Measurements from ENCODE around the gene IL17A.
"Not testable (repeated sequence)": the region's sequence is repeated elsewhere in the genome, so short reads cannot be mapped to it uniquely, and the experiment has no call there.

IL17A gene

GRCh38 chr6:52195886-52196285, 9.7 kb downstream of the IL17A start:
- H3K18ac ChIP-seq (ENCODE audit: low read length): no peak overlapping the region
- no peak overlapping the region for H4K8ac ChIP-seq (ENCODE audit: low read depth, low read length)
- no peak overlapping the region for H3K56ac ChIP-seq (ENCODE audit: low read length)
- no peak overlapping the region for H4K5ac ChIP-seq (ENCODE audit: low read length)
- WGBS (ENCODE audit: extremely low coverage, insufficient coverage, low lambda C conversion rate): 100% methylated on average over 1 of the region's 2 CpGs
- no peak overlapping the region for H2BK5ac ChIP-seq (ENCODE audit: low read length)
- no peak overlapping the region for H3K27ac ChIP-seq (ENCODE audit: low read depth, low read length)
- H3K9ac ChIP-seq (ENCODE audit: low read length): no peak overlapping the region
- H3K27me3 ChIP-seq (ENCODE audit: insufficient read depth, low read length, poor library complexity): no peaks in the 10 kb centered on the region
- no peak overlapping the region for H3K4ac ChIP-seq (ENCODE audit: low read depth, low read length)
- H3K23ac ChIP-seq (ENCODE audit: low read length): no peak overlapping the region
- H3K4me2 ChIP-seq (ENCODE audit: low read length): no peak overlapping the region
- no peak overlapping the region for H2BK15ac ChIP-seq (replicated peaks; ENCODE audit: low read depth)
- no peak overlapping the region for H2BK120ac ChIP-seq (ENCODE audit: low read depth, low read length)
- no peak for DNase-seq
- H3K4me3 ChIP-seq (ENCODE audit: low read length): no peak overlapping the region
- H3K79me2 ChIP-seq (ENCODE audit: control insufficient read depth, insufficient read depth, low read length): no peaks in the 10 kb centered on the region
- H2AK5ac ChIP-seq (ENCODE audit: low read length): no peak overlapping the region
- H3K36me3 ChIP-seq (ENCODE audit: control insufficient read depth, insufficient read depth, low read length): no peaks in the 10 kb centered on the region
- H3K4me1 ChIP-seq (ENCODE audit: control insufficient read depth, low read depth, low read length): no peaks in the 10 kb centered on the region
- H3K79me1 ChIP-seq (ENCODE audit: low read length): no peaks in the 10 kb centered on the region

GRCh38 chr6:52200088-52200487, 13.9 kb downstream of the IL17A start:
- H3K4me3 ChIP-seq (ENCODE audit: low read length); H2BK15ac ChIP-seq (replicated peaks; ENCODE audit: low read depth); H3K36me3 ChIP-seq (ENCODE audit: control insufficient read depth, insufficient read depth, low read length); H3K79me1 ChIP-seq (ENCODE audit: low read length); H4K8ac ChIP-seq (ENCODE audit: low read depth, low read length); H3K27ac ChIP-seq (ENCODE audit: low read depth, low read length); H3K9ac ChIP-seq (ENCODE audit: low read length); H2BK5ac ChIP-seq (ENCODE audit: low read length); H3K23ac ChIP-seq (ENCODE audit: low read length); H3K4me1 ChIP-seq (ENCODE audit: control insufficient read depth, low read depth, low read length); H2BK120ac ChIP-seq (ENCODE audit: low read depth, low read length); H3K27me3 ChIP-seq (ENCODE audit: insufficient read depth, low read length, poor library complexity); H3K56ac ChIP-seq (ENCODE audit: low read length); H3K4ac ChIP-seq (ENCODE audit: low read depth, low read length); H3K79me2 ChIP-seq (ENCODE audit: control insufficient read depth, insufficient read depth, low read length); H2AK5ac ChIP-seq (ENCODE audit: low read length); H4K5ac ChIP-seq (ENCODE audit: low read length); H3K18ac ChIP-seq (ENCODE audit: low read length); H3K4me2 ChIP-seq (ENCODE audit: low read length): not testable (repeated sequence)
- peak; percentile 33 for DNase-seq
- WGBS (ENCODE audit: extremely low coverage, insufficient coverage, low lambda C conversion rate): no CpG with 5 or more reads among the region's 5 CpGs

- no peaks in the 10 kb centered on the region for H3K79me1 ChIP-seq (ENCODE audit: low read length)
- H3K23ac ChIP-seq (ENCODE audit: low read length): no peak overlapping the region
- H3K79me2 ChIP-seq (ENCODE audit: control insufficient read depth, insufficient read depth, low read length): no peaks in the 10 kb centered on the region
- no peak overlapping the region for H3K56ac ChIP-seq (ENCODE audit: low read length)
- no peak overlapping the region for H2AK5ac ChIP-seq (ENCODE audit: low read length)
- no peak overlapping the region for H3K4me2 ChIP-seq (ENCODE audit: low read length)
- no peak for DNase-seq
- no peak overlapping the region for H2BK120ac ChIP-seq (ENCODE audit: low read depth, low read length)
- H4K5ac ChIP-seq (ENCODE audit: low read length): no peak overlapping the region
- H3K4me3 ChIP-seq (ENCODE audit: low read length): no peak overlapping the region
- no peak overlapping the region for H3K9ac ChIP-seq (ENCODE audit: low read length)
- H4K8ac ChIP-seq (ENCODE audit: low read depth, low read length): no peak overlapping the region
- H3K18ac ChIP-seq (ENCODE audit: low read length): no peak overlapping the region
- no peak overlapping the region for H2BK15ac ChIP-seq (replicated peaks; ENCODE audit: low read depth)
- no peak overlapping the region for H2BK5ac ChIP-seq (ENCODE audit: low read length)
- H3K4ac ChIP-seq (ENCODE audit: low read depth, low read length): no peak overlapping the region
- H3K4me1 ChIP-seq (ENCODE audit: control insufficient read depth, low read depth, low read length): no peaks in the 10 kb centered on the region
- H3K27me3 ChIP-seq (ENCODE audit: insufficient read depth, low read length, poor library complexity): no peaks in the 10 kb centered on the region
- no peak overlapping the region for H3K27ac ChIP-seq (ENCODE audit: low read depth, low read length)
- no CpG with 5 or more reads among the region's 1 CpG for WGBS (ENCODE audit: extremely low coverage, insufficient coverage, low lambda C conversion rate)
- H3K36me3 ChIP-seq (ENCODE audit: control insufficient read depth, insufficient read depth, low read length): no peaks in the 10 kb centered on the region
These were observed 14.9 kb downstream of the IL17A start for GRCh38 chr6:52201046-52201445.

- DNase-seq: no peak
- Histone ChIP-seq H3K4me2 (ENCODE audit: low read length) (no peak overlapping the region), H3K79me2 (ENCODE audit: control insufficient read depth, insufficient read depth, low read length) (no peaks in the 10 kb centered on the region), H2AK5ac (ENCODE audit: low read length) (no peak overlapping the region), H4K5ac (ENCODE audit: low read length) (no peak overlapping the region), H2BK5ac (ENCODE audit: low read length) (no peak overlapping the region), H3K36me3 (ENCODE audit: control insufficient read depth, insufficient read depth, low read length) (no peaks in the 10 kb centered on the region), H3K18ac (ENCODE audit: low read length) (no peak overlapping the region), H3K9ac (ENCODE audit: low read length) (no peak overlapping the region), H3K79me1 (ENCODE audit: low read length) (no peaks in the 10 kb centered on the region), H3K4me1 (ENCODE audit: control insufficient read depth, low read depth, low read length) (no peaks in the 10 kb centered on the region), H3K56ac (ENCODE audit: low read length) (no peak overlapping the region), H3K23ac (ENCODE audit: low read length) (no peak overlapping the region), H3K27me3 (ENCODE audit: insufficient read depth, low read length, poor library complexity) (no peaks in the 10 kb centered on the region), H2BK120ac (ENCODE audit: low read depth, low read length) (no peak overlapping the region), H4K8ac (ENCODE audit: low read depth, low read length) (no peak overlapping the region), H3K4ac (ENCODE audit: low read depth, low read length) (no peak overlapping the region), H2BK15ac (replicated peaks; ENCODE audit: low read depth) (no peak overlapping the region), H3K4me3 (ENCODE audit: low read length) (no peak overlapping the region), H3K27ac (ENCODE audit: low read depth, low read length) (no peak overlapping the region)
These were observed 15.3 kb downstream of the IL17A start for GRCh38 chr6:52201493-52201892.

- no peak overlapping the region for H3K18ac ChIP-seq (ENCODE audit: low read length)
- no peak overlapping the region for H3K4ac ChIP-seq (ENCODE audit: low read depth, low read length)
- no peak overlapping the region for H3K4me2 ChIP-seq (ENCODE audit: low read length)
- no peaks in the 10 kb centered on the region for H3K27me3 ChIP-seq (ENCODE audit: insufficient read depth, low read length, poor library complexity)
- DNase-seq: no peak
- H3K79me2 ChIP-seq (ENCODE audit: control insufficient read depth, insufficient read depth, low read length): no peaks in the 10 kb centered on the region
- H2BK5ac ChIP-seq (ENCODE audit: low read length): no peak overlapping the region
- H2BK120ac ChIP-seq (ENCODE audit: low read depth, low read length): no peak overlapping the region
- H3K27ac ChIP-seq (ENCODE audit: low read depth, low read length): no peak overlapping the region
- H3K79me1 ChIP-seq (ENCODE audit: low read length): no peaks in the 10 kb centered on the region
- no peaks in the 10 kb centered on the region for H3K4me1 ChIP-seq (ENCODE audit: control insufficient read depth, low read depth, low read length)
- H2AK5ac ChIP-seq (ENCODE audit: low read length): no peak overlapping the region
- no peak overlapping the region for H4K5ac ChIP-seq (ENCODE audit: low read length)
- no CpG with 5 or more reads among the region's 2 CpGs for WGBS (ENCODE audit: extremely low coverage, insufficient coverage, low lambda C conversion rate)
- no peaks in the 10 kb centered on the region for H3K36me3 ChIP-seq (ENCODE audit: control insufficient read depth, insufficient read depth, low read length)
- H4K8ac ChIP-seq (ENCODE audit: low read depth, low read length): no peak overlapping the region
- H3K23ac ChIP-seq (ENCODE audit: low read length): no peak overlapping the region
- H3K56ac ChIP-seq (ENCODE audit: low read length): no peak overlapping the region
- no peak overlapping the region for H2BK15ac ChIP-seq (replicated peaks; ENCODE audit: low read depth)
- H3K4me3 ChIP-seq (ENCODE audit: low read length): no peak overlapping the region
- H3K9ac ChIP-seq (ENCODE audit: low read length): no peak overlapping the region
These were observed 20.9 kb downstream of the IL17A start for GRCh38 chr6:52207066-52207465.

GRCh38 chr6:52208612-52209011, 22.4 kb downstream of the IL17A start:
- Histone ChIP-seq H3K56ac (ENCODE audit: low read length) (no peak overlapping the region), H3K9ac (ENCODE audit: low read length) (no peak overlapping the region), H2BK15ac (replicated peaks; ENCODE audit: low read depth) (no peak overlapping the region), H3K79me2 (ENCODE audit: control insufficient read depth, insufficient read depth, low read length) (no peaks in the 10 kb centered on the region), H2BK5ac (ENCODE audit: low read length) (no peak overlapping the region), H4K5ac (ENCODE audit: low read length) (no peak overlapping the region), H3K4me3 (ENCODE audit: low read length) (no peak overlapping the region), H3K27me3 (ENCODE audit: insufficient read depth, low read length, poor library complexity) (no peaks in the 10 kb centered on the region), H3K4ac (ENCODE audit: low read depth, low read length) (no peak overlapping the region), H2AK5ac (ENCODE audit: low read length) (no peak overlapping the region), H3K27ac (ENCODE audit: low read depth, low read length) (no peak overlapping the region), H3K36me3 (ENCODE audit: control insufficient read depth, insufficient read depth, low read length) (no peaks in the 10 kb centered on the region), H3K4me2 (ENCODE audit: low read length) (no peak overlapping the region), H3K23ac (ENCODE audit: low read length) (no peak overlapping the region), H3K18ac (ENCODE audit: low read length) (no peak overlapping the region), H4K8ac (ENCODE audit: low read depth, low read length) (no peak overlapping the region), H2BK120ac (ENCODE audit: low read depth, low read length) (no peak overlapping the region), H3K79me1 (ENCODE audit: low read length) (no peaks in the 10 kb centered on the region), H3K4me1 (ENCODE audit: control insufficient read depth, low read depth, low read length) (no peaks in the 10 kb centered on the region)
- WGBS (ENCODE audit: extremely low coverage, insufficient coverage, low lambda C conversion rate): no CpG with 5 or more reads among the region's 3 CpGs
- DNase-seq: no peak

Data from mesendoderm (in vitro differentiated cells).